NT2/D1 (cell line): ENCODE measurements around the gene GPC6.

ENCODE experiments used
- DNase-seq: peaks from one replicate; pipeline ENCODE4 v3.0.0-alpha.2; 2011; ENCODE audit warnings: low read depth, low spot score
- H3K27me3 ChIP-seq: 2 replicates; pipeline ENCODE4 v1.6.0; 2011; ENCODE audit warnings: mild to moderate bottlenecking; ENCODE audit not compliant: insufficient read length, insufficient read depth
- H3K36me3 ChIP-seq: 2 replicates; pipeline ENCODE4 v1.6.1; 2011; ENCODE audit warnings: mild to moderate bottlenecking, low read length, mixed read lengths; ENCODE audit not compliant: insufficient read depth, insufficient read length
- H3K4me1 ChIP-seq: 2 replicates; pipeline ENCODE4 v1.5.1; 2011; ENCODE audit not compliant: insufficient read depth, insufficient read length
- H3K4me3 ChIP-seq: 2 replicates; pipeline ENCODE4 v1.5.1; 2011; ENCODE audit warnings: low read depth; ENCODE audit not compliant: insufficient read length
- H3K9ac ChIP-seq: 2 replicates; pipeline ENCODE4 v1.6.0; 2011; ENCODE audit warnings: low read depth; ENCODE audit not compliant: insufficient read length
- H3K9me3 ChIP-seq: 2 replicates; pipeline ENCODE4 v1.5.1; 2011; ENCODE audit warnings: mild to moderate bottlenecking, low read length; ENCODE audit not compliant: insufficient read depth
- SUZ12 ChIP-seq: IDR thresholded peaks from 2 replicates; pipeline ENCODE4 v1.6.1; 2011; ENCODE audit not compliant: insufficient read length, insufficient read depth; ENCODE audit errors: extremely low read depth
- YY1 ChIP-seq: IDR thresholded peaks from 2 replicates; pipeline ENCODE4 v1.6.1; 2011; ENCODE audit not compliant: insufficient read length, insufficient read depth
- ZNF274 ChIP-seq: IDR thresholded peaks from 2 replicates; pipeline ENCODE4 v1.6.1; 2011; ENCODE audit warnings: mild to moderate bottlenecking, low read depth, low read length

Gene GPC6

GRCh38 chr13:94303644-94304174 is 1077.1 kb downstream of the GPC6 start:
- Histone ChIP-seq H3K4me1 (no peaks in the 10 kb centered on the region), H3K9me3 (no peaks in the 10 kb centered on the region), H3K36me3 (no peaks in the 10 kb centered on the region), H3K27me3 (no peaks in the 10 kb centered on the region), H3K9ac (no peak overlapping the region), H3K4me3 (no peak overlapping the region)
- no peak for TF ChIP-seq YY1
- TF ChIP-seq ZNF274, result no peak
- TF ChIP-seq SUZ12, result no peak
- DNase-seq, result peak; percentile 40

GRCh38 chr13:94305033-94305432 is 1078.4 kb downstream of the GPC6 start:
- Histone ChIP-seq H3K9ac (no peak overlapping the region), H3K4me3 (no peak overlapping the region)
- DNase-seq, result no peak

GRCh38 chr13:94305463-94305862 is 1078.9 kb downstream of the GPC6 start:
- Histone ChIP-seq H3K4me1 (no peaks in the 10 kb centered on the region), H3K27me3 (no peaks in the 10 kb centered on the region), H3K9ac (no peak overlapping the region), H3K9me3 (no peaks in the 10 kb centered on the region), H3K36me3 (no peaks in the 10 kb centered on the region), H3K4me3 (no peak overlapping the region)
- no peak for DNase-seq
- TF ChIP-seq ZNF274 (no peak), SUZ12 (no peak), YY1 (no peak)

More at GRCh38 chr13:94305033-94305432, 1078.4 kb downstream of the GPC6 start:
- H3K4me1 ChIP-seq, result no peaks in the 10 kb centered on the region
- H3K9me3 ChIP-seq, result no peaks in the 10 kb centered on the region
- H3K36me3 ChIP-seq, result no peaks in the 10 kb centered on the region
- H3K27me3 ChIP-seq, result no peaks in the 10 kb centered on the region
- TF ChIP-seq ZNF274 (no peak), YY1 (no peak), SUZ12 (no peak)

GRCh38 chr13:94305934-94306333 is 1079.3 kb downstream of the GPC6 start:
- TF ChIP-seq SUZ12 (no peak), YY1 (no peak), ZNF274 (no peak)
- no peak overlapping the region for H3K4me3 ChIP-seq
- no peaks in the 10 kb centered on the region for H3K27me3 ChIP-seq
- no peaks in the 10 kb centered on the region for H3K9me3 ChIP-seq
- no peaks in the 10 kb centered on the region for H3K36me3 ChIP-seq
- H3K9ac ChIP-seq, result no peak overlapping the region
- no peaks in the 10 kb centered on the region for H3K4me1 ChIP-seq
- DNase-seq, result no peak

- Histone ChIP-seq H3K4me1 (no peaks in the 10 kb centered on the region), H3K4me3 (no peak overlapping the region), H3K9ac (no peak overlapping the region), H3K36me3 (no peaks in the 10 kb centered on the region), H3K9me3 (no peaks in the 10 kb centered on the region), H3K27me3 (no peaks in the 10 kb centered on the region)
- TF ChIP-seq SUZ12 (no peak), YY1 (no peak), ZNF274 (no peak)
- DNase-seq, result no peak
These were observed 1082.2 kb downstream of the GPC6 start for GRCh38 chr13:94308832-94309231.

GRCh38 chr13:94309576-94309975 is 1083.0 kb downstream of the GPC6 start:
- no peaks in the 10 kb centered on the region for H3K9me3 ChIP-seq
- no peak for DNase-seq
- no peak for TF ChIP-seq SUZ12
- no peak for TF ChIP-seq ZNF274
- H3K27me3 ChIP-seq, result no peaks in the 10 kb centered on the region
- H3K4me1 ChIP-seq, result no peaks in the 10 kb centered on the region
- H3K36me3 ChIP-seq, result no peaks in the 10 kb centered on the region
- no peak overlapping the region for H3K4me3 ChIP-seq
- no peak overlapping the region for H3K9ac ChIP-seq

GRCh38 chr13:94309997-94310855 is 1083.6 kb downstream of the GPC6 start:
- no peak for TF ChIP-seq SUZ12
- no peak for TF ChIP-seq ZNF274
- TF ChIP-seq YY1, result no peak
- no peak overlapping the region for H3K4me3 ChIP-seq
- H3K9me3 ChIP-seq, result no peaks in the 10 kb centered on the region
- H3K27me3 ChIP-seq, result no peaks in the 10 kb centered on the region
- no peaks in the 10 kb centered on the region for H3K36me3 ChIP-seq
- DNase-seq, result no peak
- no peaks in the 10 kb centered on the region for H3K4me1 ChIP-seq
- no peak overlapping the region for H3K9ac ChIP-seq
